ENCODE results near the gene ENHO. TPM values are rescaled to one million over a fixed set of nuclear protein-coding genes. Genes with fewer than 3 reads are reported as not detected.

ENHO gene
- total and polyA plus RNA-seq, 9 donors, result 2.8 to 6.1 (median 4.7) TPM

GRCh38 chr9:34550016-34550680 is 27.4 kb upstream of the ENHO start:
- H3K36me3 ChIP-seq (ENCODE audit: control insufficient read depth, insufficient read depth, low read length), result peaks cover 10% of the 10 kb centered on the region
- 75% methylated on average over 9 of the region's 12 CpGs for WGBS (ENCODE audit: insufficient coverage)
- no peak overlapping the region for H3K27ac ChIP-seq (ENCODE audit: low read length)
- H3K4me1 ChIP-seq (ENCODE audit: control insufficient read depth, insufficient read depth, low read length), result peaks cover 28% of the 10 kb centered on the region
- H3K4me3 ChIP-seq (ENCODE audit: low read length), result no peak overlapping the region
- no peaks in the 10 kb centered on the region for H3K9me3 ChIP-seq (replicated peaks; ENCODE audit: control insufficient read depth, low read depth, low read length)
- peaks cover 36% of the 10 kb centered on the region for H3K27me3 ChIP-seq (ENCODE audit: control insufficient read depth, insufficient read depth, low read length)
- DNase-seq, result no peak

GRCh38 chr9:34549407-34549732 is 26.6 kb upstream of the ENHO start:
- no peak for DNase-seq
- H3K27ac ChIP-seq (ENCODE audit: low read length), result no peak overlapping the region
- peaks cover 34% of the 10 kb centered on the region for H3K27me3 ChIP-seq (ENCODE audit: control insufficient read depth, insufficient read depth, low read length)
- H3K4me1 ChIP-seq (ENCODE audit: control insufficient read depth, insufficient read depth, low read length), result peaks cover 20% of the 10 kb centered on the region
- H3K9me3 ChIP-seq (replicated peaks; ENCODE audit: control insufficient read depth, low read depth, low read length), result no peaks in the 10 kb centered on the region
- peaks cover 10% of the 10 kb centered on the region for H3K36me3 ChIP-seq (ENCODE audit: control insufficient read depth, insufficient read depth, low read length)
- H3K4me3 ChIP-seq (ENCODE audit: low read length), result no peak overlapping the region
- WGBS (ENCODE audit: insufficient coverage), result 100% methylated on average over 1 of the region's 5 CpGs

- peaks cover 25% of the 10 kb centered on the region for H3K27me3 ChIP-seq (ENCODE audit: control insufficient read depth, insufficient read depth, low read length)
- H3K9me3 ChIP-seq (replicated peaks; ENCODE audit: control insufficient read depth, low read depth, low read length), result no peaks in the 10 kb centered on the region
- peaks cover 10% of the 10 kb centered on the region for H3K36me3 ChIP-seq (ENCODE audit: control insufficient read depth, insufficient read depth, low read length)
- no peak overlapping the region for H3K4me3 ChIP-seq (ENCODE audit: low read length)
- H3K27ac ChIP-seq (ENCODE audit: low read length), result no peak overlapping the region
- peaks cover 10% of the 10 kb centered on the region for H3K4me1 ChIP-seq (ENCODE audit: control insufficient read depth, insufficient read depth, low read length)
- peak; percentile 83 for DNase-seq
- 12% methylated on average over 9 of the region's 13 CpGs for WGBS (ENCODE audit: insufficient coverage)
Measured at GRCh38 chr9:34547960-34548611, 25.3 kb upstream of the ENHO start.

- Histone ChIP-seq H3K4me1 (ENCODE audit: control insufficient read depth, insufficient read depth, low read length) (peaks cover 10% of the 10 kb centered on the region), H3K27ac (ENCODE audit: low read length) (no peak overlapping the region), H3K36me3 (ENCODE audit: control insufficient read depth, insufficient read depth, low read length) (peaks cover 2% of the 10 kb centered on the region), H3K4me3 (ENCODE audit: low read length) (no peak overlapping the region), H3K27me3 (ENCODE audit: control insufficient read depth, insufficient read depth, low read length) (peaks cover 16% of the 10 kb centered on the region), H3K9me3 (replicated peaks; ENCODE audit: control insufficient read depth, low read depth, low read length) (peaks cover 2% of the 10 kb centered on the region)
- peak; percentile 75 for DNase-seq
- WGBS (ENCODE audit: insufficient coverage), result 52% methylated on average over 13 of the region's 16 CpGs
Measured at GRCh38 chr9:34546834-34547827, 24.3 kb upstream of the ENHO start.

- no peaks in the 10 kb centered on the region for H3K36me3 ChIP-seq (ENCODE audit: control insufficient read depth, insufficient read depth, low read length)
- no peak for DNase-seq
- peaks cover 15% of the 10 kb centered on the region for H3K27me3 ChIP-seq (ENCODE audit: control insufficient read depth, insufficient read depth, low read length)
- peaks cover 3% of the 10 kb centered on the region for H3K9me3 ChIP-seq (replicated peaks; ENCODE audit: control insufficient read depth, low read depth, low read length)
- no peak overlapping the region for H3K27ac ChIP-seq (ENCODE audit: low read length)
- WGBS (ENCODE audit: insufficient coverage), result 100% methylated on average over 3 of the region's 7 CpGs
- H3K4me3 ChIP-seq (ENCODE audit: low read length), result no peak overlapping the region
- peaks cover 10% of the 10 kb centered on the region for H3K4me1 ChIP-seq (ENCODE audit: control insufficient read depth, insufficient read depth, low read length)
Measured at GRCh38 chr9:34546102-34546833, 23.5 kb upstream of the ENHO start.

GRCh38 chr9:34545497-34545896 is 22.7 kb upstream of the ENHO start:
- peaks cover 10% of the 10 kb centered on the region for H3K4me1 ChIP-seq (ENCODE audit: control insufficient read depth, insufficient read depth, low read length)
- WGBS (ENCODE audit: insufficient coverage), result 76% methylated on average over 6 of the region's 6 CpGs
- H3K27me3 ChIP-seq (ENCODE audit: control insufficient read depth, insufficient read depth, low read length), result peaks cover 15% of the 10 kb centered on the region
- no peaks in the 10 kb centered on the region for H3K36me3 ChIP-seq (ENCODE audit: control insufficient read depth, insufficient read depth, low read length)
- H3K4me3 ChIP-seq (ENCODE audit: low read length), result no peak overlapping the region
- no peak overlapping the region for H3K27ac ChIP-seq (ENCODE audit: low read length)
- peaks cover 3% of the 10 kb centered on the region for H3K9me3 ChIP-seq (replicated peaks; ENCODE audit: control insufficient read depth, low read depth, low read length)
- DNase-seq, result no peak

GRCh38 chr9:34544035-34544434 is 21.2 kb upstream of the ENHO start:
- Histone ChIP-seq H3K36me3 (ENCODE audit: control insufficient read depth, insufficient read depth, low read length) (no peaks in the 10 kb centered on the region), H3K9me3 (replicated peaks; ENCODE audit: control insufficient read depth, low read depth, low read length) (peaks cover 3% of the 10 kb centered on the region), H3K27me3 (ENCODE audit: control insufficient read depth, insufficient read depth, low read length) (peaks cover 14% of the 10 kb centered on the region), H3K4me1 (ENCODE audit: control insufficient read depth, insufficient read depth, low read length) (peaks cover 10% of the 10 kb centered on the region), H3K27ac (ENCODE audit: low read length) (no peak overlapping the region), H3K4me3 (ENCODE audit: low read length) (no peak overlapping the region)
- DNase-seq, result no peak
- whole genome bisulfite sequencing (ENCODE audit: insufficient coverage), result 44% methylated on average over 3 of the region's 5 CpGs

GRCh38 chr9:34541540-34541939 is 18.8 kb upstream of the ENHO start:
- no peak overlapping the region for H3K4me3 ChIP-seq (ENCODE audit: low read length)
- 83% methylated on average over 4 of the region's 7 CpGs for WGBS (ENCODE audit: insufficient coverage)
- H3K36me3 ChIP-seq (ENCODE audit: control insufficient read depth, insufficient read depth, low read length), result no peaks in the 10 kb centered on the region
- peaks cover 3% of the 10 kb centered on the region for H3K9me3 ChIP-seq (replicated peaks; ENCODE audit: control insufficient read depth, low read depth, low read length)
- no peak overlapping the region for H3K27ac ChIP-seq (ENCODE audit: low read length)
- H3K4me1 ChIP-seq (ENCODE audit: control insufficient read depth, insufficient read depth, low read length), result no peaks in the 10 kb centered on the region
- DNase-seq, result no peak
- H3K27me3 ChIP-seq (ENCODE audit: control insufficient read depth, insufficient read depth, low read length), result peaks cover 12% of the 10 kb centered on the region

GRCh38 chr9:34540827-34541226 is 18.0 kb upstream of the ENHO start:
- WGBS (ENCODE audit: insufficient coverage), result no CpG with 5 or more reads among the region's 2 CpGs
- Histone ChIP-seq H3K9me3 (replicated peaks; ENCODE audit: control insufficient read depth, low read depth, low read length) (peaks cover 3% of the 10 kb centered on the region), H3K27ac (ENCODE audit: low read length) (no peak overlapping the region), H3K27me3 (ENCODE audit: control insufficient read depth, insufficient read depth, low read length) (peaks cover 14% of the 10 kb centered on the region), H3K4me1 (ENCODE audit: control insufficient read depth, insufficient read depth, low read length) (no peaks in the 10 kb centered on the region), H3K36me3 (ENCODE audit: control insufficient read depth, insufficient read depth, low read length) (no peaks in the 10 kb centered on the region), H3K4me3 (ENCODE audit: low read length) (no peak overlapping the region)
- no peak for DNase-seq
